Measurements from ENCODE around the gene DNAJC17. TPM values are rescaled to one million over a fixed set of nuclear protein-coding genes. Genes with fewer than 3 reads are reported as not detected.

Gene DNAJC17
- total RNA-seq, 1 experiment from 2014 or later, result 36.1 TPM

DNA sequence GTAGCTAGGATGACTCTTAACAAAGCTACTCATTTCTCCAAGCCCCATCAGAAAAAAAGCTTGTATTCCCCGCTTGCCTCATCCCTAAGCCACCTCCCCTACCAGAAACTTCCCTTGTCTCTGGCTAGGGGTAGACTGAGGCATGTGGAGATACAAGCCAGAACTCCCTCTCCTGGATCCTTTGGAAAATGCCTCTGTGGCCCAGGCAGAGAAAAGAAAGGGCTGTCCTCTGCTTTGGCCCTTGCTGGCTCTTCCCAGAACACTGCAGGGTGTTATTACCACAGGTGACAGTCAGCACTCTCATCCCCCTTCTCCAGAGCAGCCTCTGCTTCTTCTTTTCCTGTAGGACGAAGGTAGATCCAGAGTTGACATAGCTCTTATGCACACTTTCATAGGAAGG lies 67.4 kb downstream of the DNAJC17 start:
- no TSS peak for BruUV-seq (replicated peaks)
- Histone ChIP-seq H3K4me3 (replicated peaks in 1 of 2; ENCODE audit: low read depth in 1 of 2, low read length in 2 of 2) (no peak overlapping the region), H2AFZ (ENCODE audit: low read depth, low read length, poor library complexity, severe bottlenecking) (no peak overlapping the region), H3K9me2 (ENCODE audit: insufficient read depth) (no peaks in the 10 kb centered on the region), H3K27ac (ENCODE audit: low read depth, low read length) (no peak overlapping the region), H3K36me3 (ENCODE audit: control insufficient read depth in 1 of 2, insufficient read depth in 2 of 2, low read length in 2 of 2) (peaks cover 40 to 46% of the 10 kb centered on the region in 2 experiments; a peak in 3 of 4 replicates), H3K9ac (ENCODE audit: low read length) (no peak overlapping the region), H4K20me1 (ENCODE audit: insufficient read depth) (no peaks in the 10 kb centered on the region), H3K79me2 (ENCODE audit: insufficient read depth, low read length) (no peaks in the 10 kb centered on the region), H3K4me2 (ENCODE audit: low read length) (no peak overlapping the region), H3K9me3 (ENCODE audit: control insufficient read depth in 1 of 2, insufficient read depth in 1 of 2, low read depth in 1 of 2, low read length in 2 of 2) (no peaks in the 10 kb centered on the region), H3K4me1 (ENCODE audit: control insufficient read depth in 1 of 2, insufficient read depth in 2 of 2, low read length in 2 of 2) (no peaks in the 10 kb centered on the region), H3K27me3 (ENCODE audit: insufficient read depth, low read length) (no peaks in the 10 kb centered on the region)
- peak; percentile 65 for ATAC-seq
- ChIA-PET RAD21 (ENCODE audit: low non-redundant PET in 1 of 2, low total read pairs in 2 of 2, uncharacterized antibody in 2 of 2, unreplicated experiment in 2 of 2) (no interaction called here), POLR2A (no interaction called here), CTCF (interaction anchor here (1.0 to 1.3 kb wide), 2 partner anchors 150 to 155 kb away, joined by 3 to 4 read pairs; partner anchors contain the start of gene VPS18)
- intact Hi-C loops (cut with micrococcal nuclease), result no loop called here
- DNase-seq (ENCODE audit: low read depth, low spot score), result no peak
- TF ChIP-seq TCF7L2 (IDR thresholded peaks at IDR 0.05; ENCODE audit: borderline replicate concordance, extremely low read depth, insufficient read depth, insufficient read length) (no peak), EZH2phosphoT487 (IDR thresholded peaks at IDR 0.05; ENCODE audit: borderline replicate concordance) (no peak), ZNF274 (IDR thresholded peaks at IDR 0.05; ENCODE audit: low read depth, low read length) (no peak), RAD21 (IDR thresholded peaks at IDR 0.05; ENCODE audit: low read depth) (peak; percentile 27; the same call in 1 of the 2 replicates), EZH2 (IDR thresholded peaks at IDR 0.05) (no peak), SIN3A (IDR thresholded peaks at IDR 0.05; ENCODE audit: low read depth) (no peak), SP1 (IDR thresholded peaks at IDR 0.05; ENCODE audit: low read depth) (no peak), FOSL1 (IDR thresholded peaks at IDR 0.05; ENCODE audit: low read depth) (no peak), CBX3 (IDR thresholded peaks at IDR 0.05; ENCODE audit: low read depth) (no peak), POLR2AphosphoS5 (IDR thresholded peaks at IDR 0.05; ENCODE audit: low read depth, low read length) (no peak), POLR2A (IDR thresholded peaks at IDR 0.05; ENCODE audit: borderline replicate concordance, extremely low read depth, insufficient read depth, insufficient read length) (no peak), JUND (IDR thresholded peaks at IDR 0.05) (no peak), SRF (IDR thresholded peaks at IDR 0.05; ENCODE audit: low read depth) (no peak), ZFX (IDR thresholded peaks at IDR 0.05) (no peak), ELF1 (IDR thresholded peaks at IDR 0.05; ENCODE audit: borderline replicate concordance, low read depth) (no peak)
- TF ChIP-seq, protein P1, sequence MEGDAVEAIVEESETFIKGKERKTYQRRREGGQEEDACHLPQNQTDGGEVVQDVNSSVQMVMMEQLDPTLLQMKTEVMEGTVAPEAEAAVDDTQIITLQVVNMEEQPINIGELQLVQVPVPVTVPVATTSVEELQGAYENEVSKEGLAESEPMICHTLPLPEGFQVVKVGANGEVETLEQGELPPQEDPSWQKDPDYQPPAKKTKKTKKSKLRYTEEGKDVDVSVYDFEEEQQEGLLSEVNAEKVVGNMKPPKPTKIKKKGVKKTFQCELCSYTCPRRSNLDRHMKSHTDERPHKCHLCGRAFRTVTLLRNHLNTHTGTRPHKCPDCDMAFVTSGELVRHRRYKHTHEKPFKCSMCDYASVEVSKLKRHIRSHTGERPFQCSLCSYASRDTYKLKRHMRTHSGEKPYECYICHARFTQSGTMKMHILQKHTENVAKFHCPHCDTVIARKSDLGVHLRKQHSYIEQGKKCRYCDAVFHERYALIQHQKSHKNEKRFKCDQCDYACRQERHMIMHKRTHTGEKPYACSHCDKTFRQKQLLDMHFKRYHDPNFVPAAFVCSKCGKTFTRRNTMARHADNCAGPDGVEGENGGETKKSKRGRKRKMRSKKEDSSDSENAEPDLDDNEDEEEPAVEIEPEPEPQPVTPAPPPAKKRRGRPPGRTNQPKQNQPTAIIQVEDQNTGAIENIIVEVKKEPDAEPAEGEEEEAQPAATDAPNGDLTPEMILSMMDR (IDR thresholded peaks at IDR 0.05 in 2 of 3, conservative IDR thresholded peaks at IDR 0.05 in 1 of 3; ENCODE audit: borderline replicate concordance in 1 of 3, insufficient read depth in 1 of 3, low read depth in 2 of 3, low read length in 2 of 3), result peak in 1 of 3 experiments; percentile 41; a peak in 2 of 6 replicates
- TF ChIP-seq, protein P2, sequence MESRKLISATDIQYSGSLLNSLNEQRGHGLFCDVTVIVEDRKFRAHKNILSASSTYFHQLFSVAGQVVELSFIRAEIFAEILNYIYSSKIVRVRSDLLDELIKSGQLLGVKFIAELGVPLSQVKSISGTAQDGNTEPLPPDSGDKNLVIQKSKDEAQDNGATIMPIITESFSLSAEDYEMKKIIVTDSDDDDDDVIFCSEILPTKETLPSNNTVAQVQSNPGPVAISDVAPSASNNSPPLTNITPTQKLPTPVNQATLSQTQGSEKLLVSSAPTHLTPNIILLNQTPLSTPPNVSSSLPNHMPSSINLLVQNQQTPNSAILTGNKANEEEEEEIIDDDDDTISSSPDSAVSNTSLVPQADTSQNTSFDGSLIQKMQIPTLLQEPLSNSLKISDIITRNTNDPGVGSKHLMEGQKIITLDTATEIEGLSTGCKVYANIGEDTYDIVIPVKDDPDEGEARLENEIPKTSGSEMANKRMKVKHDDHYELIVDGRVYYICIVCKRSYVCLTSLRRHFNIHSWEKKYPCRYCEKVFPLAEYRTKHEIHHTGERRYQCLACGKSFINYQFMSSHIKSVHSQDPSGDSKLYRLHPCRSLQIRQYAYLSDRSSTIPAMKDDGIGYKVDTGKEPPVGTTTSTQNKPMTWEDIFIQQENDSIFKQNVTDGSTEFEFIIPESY (IDR thresholded peaks at IDR 0.05; ENCODE audit: extremely low read depth, insufficient replicate concordance, low read length), result no peak

Data from HCT116 (cell line).